SK-N-SH treated with all-trans-retinoic acid at 6 μM for 48 hours (cell line): ENCODE results near the gene NBEA.
"Not testable (repeated sequence)": the region's sequence is repeated elsewhere in the genome, so short reads cannot be mapped to it uniquely, and the experiment has no call there.

Experiments used
- ARNTL ChIP-seq: fragments of 450-650 bp; formaldehyde crosslinking; IDR thresholded peaks from 2 replicates; pipeline ENCODE4 v1.5.0; 2020; ENCODE audit warnings: low read depth, mild to moderate bottlenecking, moderate library complexity, borderline replicate concordance
- ESRRG ChIP-seq: fragments of 250-450 bp; sonication (Bioruptor Pico); IDR thresholded peaks from 2 replicates; pipeline ENCODE4 v1.6.1; 2021; ENCODE audit warnings: mild to moderate bottlenecking
- GLIS3 ChIP-seq: fragments of 250-450 bp; sonication (Bioruptor Pico); IDR thresholded peaks from 2 replicates; pipeline ENCODE4 v1.5.0; 2020; ENCODE audit warnings: mild to moderate bottlenecking, moderate library complexity
- OSR1 ChIP-seq: fragments of 250-450 bp; sonication (Bioruptor Pico); IDR thresholded peaks from 2 replicates; pipeline ENCODE4 v1.8.0; 2022; ENCODE audit warnings: moderate library complexity, mild to moderate bottlenecking, inconsistent platforms
- TOX ChIP-seq: fragments of 250-450 bp; sonication (Bioruptor Pico); IDR thresholded peaks from 2 replicates; pipeline ENCODE4 v1.8.0; 2021; ENCODE audit warnings: mild to moderate bottlenecking, moderate library complexity, borderline replicate concordance
- ZNF8 ChIP-seq: fragments of 450-650 bp; formaldehyde crosslinking; IDR thresholded peaks from 2 replicates; pipeline ENCODE4 v1.5.0; 2020; ENCODE audit warnings: mild to moderate bottlenecking, moderate library complexity

GRCh38 chr13:34928676-34929075 lies 13.4 kb upstream of the NBEA start:
- not testable (repeated sequence) for TF ChIP-seq OSR1; ARNTL (CRISPR knock-in tag); TOX (CRISPR knock-in tag); GLIS3; ESRRG (CRISPR knock-in tag); ZNF8 (CRISPR knock-in tag)
